ENCODE results near the gene C2orf81.
"Not testable (repeated sequence)": the region's sequence is repeated elsewhere in the genome, so short reads cannot be mapped to it uniquely, and the experiment has no call there.

C2orf81 gene

GRCh38 chr2:74442483-74443297, 21.3 kb upstream of the C2orf81 start:
- not testable (repeated sequence) for DNase-seq

DNA sequence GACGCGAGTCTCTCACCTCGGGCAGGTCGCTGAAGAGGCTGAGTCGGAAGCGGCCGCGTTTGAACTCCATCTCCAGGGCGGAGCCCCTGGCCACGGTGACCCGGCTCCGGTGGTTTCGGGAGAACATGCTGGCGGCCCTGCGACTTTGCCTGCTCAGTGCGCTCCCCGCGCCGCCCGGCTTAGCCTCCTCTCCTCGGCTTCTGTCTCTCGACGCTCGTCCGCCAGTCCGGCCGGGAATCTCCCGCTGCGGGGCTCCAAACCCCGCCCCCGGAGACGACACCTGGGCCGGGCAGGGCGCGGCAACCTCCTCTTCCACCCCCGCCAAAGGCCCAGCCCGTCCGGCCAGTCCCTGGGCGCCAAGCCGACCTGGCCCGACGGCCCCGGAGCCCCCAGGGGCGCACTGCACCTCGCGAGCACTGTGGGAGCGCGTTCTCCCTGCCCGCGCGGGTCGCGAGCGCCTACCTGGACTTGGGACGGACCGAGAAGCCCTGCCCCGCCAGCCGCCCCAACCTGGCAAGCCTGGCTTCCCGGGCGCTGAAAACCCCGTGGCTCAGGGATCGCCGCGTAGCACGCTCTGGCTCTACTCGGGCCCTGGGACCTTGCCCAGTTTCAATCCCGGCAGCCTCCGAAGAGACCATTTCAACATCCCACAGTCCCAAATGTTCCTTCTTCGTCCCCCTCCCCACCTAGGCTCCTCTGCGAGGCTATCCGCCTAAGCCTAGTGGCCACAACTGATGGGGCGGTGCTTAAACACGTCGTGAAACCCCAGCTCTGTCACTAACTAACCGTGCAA, 20.5 kb upstream of the C2orf81 start, which contains the start of gene RTKN:
Gene RTKN (minus strand): TSS at position 248 of the 793 bp plus-strand sequence. CDS start 121 bp downstream, at position 127.
- DNase-seq = peak; percentile 50

DNA sequence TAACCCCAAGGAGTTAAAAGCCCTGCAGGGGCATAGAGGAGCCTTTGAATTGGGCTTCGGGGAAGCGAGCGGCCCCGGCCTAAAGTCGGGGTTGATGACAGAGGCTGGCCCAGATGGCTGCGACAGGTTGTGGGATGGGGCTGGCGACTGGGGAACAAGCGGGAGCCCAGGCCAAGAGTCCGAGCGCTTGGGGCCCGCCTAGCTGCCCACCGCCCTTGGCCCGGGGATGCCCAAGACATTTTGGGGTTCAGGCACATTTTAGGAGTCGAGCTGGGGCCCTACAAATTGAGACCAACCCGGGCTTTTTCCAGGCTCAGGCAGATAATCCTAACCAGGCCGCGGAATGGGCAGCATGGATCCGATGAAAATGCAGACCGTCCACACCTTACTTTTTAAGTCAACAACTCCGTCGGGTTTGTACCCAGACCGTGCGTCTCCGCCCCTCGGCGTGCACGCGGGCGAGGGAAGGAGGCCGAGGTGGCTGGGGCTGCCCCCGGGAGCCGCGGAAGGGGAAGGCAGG, 19.8 kb upstream of the C2orf81 start:
- DNase-seq = no peak

- peak; percentile 46 for DNase-seq
Observed at GRCh38 chr2:74440378-74441169, 19.2 kb upstream of the C2orf81 start.

DNA sequence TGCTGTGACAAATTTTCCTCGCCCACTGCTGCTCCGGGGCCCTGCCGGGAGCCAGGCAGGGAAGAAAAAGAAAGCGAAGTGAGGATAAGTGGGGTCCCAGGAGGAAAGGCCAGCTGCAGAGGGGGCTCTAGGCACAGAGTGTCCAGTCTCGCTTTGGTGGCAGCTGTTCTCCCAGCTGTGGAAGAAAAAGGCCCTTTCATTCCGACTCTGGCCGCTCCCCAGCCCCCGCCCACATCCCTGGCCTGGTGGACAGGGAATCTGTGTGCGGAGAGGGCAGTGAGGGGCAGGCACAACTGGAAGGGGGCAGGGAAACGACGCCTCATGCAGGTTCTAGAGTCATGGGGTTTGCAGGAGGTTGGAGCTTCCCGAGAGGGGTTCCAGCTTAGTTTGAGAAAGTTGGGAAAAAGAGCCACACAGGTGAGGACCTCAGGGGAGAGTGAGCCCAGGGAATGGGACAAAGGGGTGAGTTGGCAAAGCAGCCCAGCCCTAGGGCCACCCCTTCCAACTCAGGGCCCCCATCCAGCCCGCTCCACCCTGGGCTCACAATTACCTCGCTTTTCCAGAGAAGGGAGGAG, 18.5 kb upstream of the C2orf81 start:
- no peak for DNase-seq

GRCh38 chr2:74439373-74439772, 18.0 kb upstream of the C2orf81 start:
- DNase-seq = no peak

- no peak for DNase-seq
Observed at GRCh38 chr2:74438248-74438647, 16.8 kb upstream of the C2orf81 start.

- DNase-seq = no peak
Observed at GRCh38 chr2:74436848-74437695, 15.7 kb upstream of the C2orf81 start.

DNA sequence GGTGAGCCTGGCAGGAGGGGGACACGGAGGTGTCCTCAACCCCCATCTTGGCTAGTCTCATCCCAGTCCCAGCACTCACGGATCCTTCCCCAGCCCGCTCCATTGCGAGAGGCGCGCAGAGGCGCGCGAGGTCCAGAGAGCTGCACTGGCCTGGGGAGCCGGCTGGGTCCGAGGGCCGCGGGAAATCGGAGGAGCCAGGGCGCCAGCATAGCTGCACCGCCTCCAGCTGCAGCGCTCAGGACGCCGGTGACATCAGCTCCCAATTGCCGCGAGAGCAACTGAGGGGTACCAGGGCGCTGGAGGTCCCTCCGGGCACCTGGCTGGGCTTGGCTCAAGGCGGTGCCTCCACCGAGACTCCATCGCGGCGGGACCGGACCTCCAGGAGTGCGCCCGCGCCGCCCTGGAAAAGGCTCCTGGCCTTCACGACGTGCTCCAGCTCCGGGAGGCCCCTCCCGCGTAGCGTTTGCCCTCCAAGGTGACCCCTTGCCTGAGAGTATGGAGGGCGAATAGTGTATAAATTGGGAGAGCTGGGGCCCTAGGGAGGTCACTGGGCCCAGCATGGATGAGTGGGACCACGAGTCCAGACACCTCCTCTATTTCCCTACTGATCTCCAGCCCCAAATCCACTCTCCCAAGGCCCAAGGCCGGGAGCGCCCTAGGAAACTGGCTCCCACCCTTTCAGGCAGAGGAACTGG, 14.8 kb upstream of the C2orf81 start:
- no peak for DNase-seq

DNA sequence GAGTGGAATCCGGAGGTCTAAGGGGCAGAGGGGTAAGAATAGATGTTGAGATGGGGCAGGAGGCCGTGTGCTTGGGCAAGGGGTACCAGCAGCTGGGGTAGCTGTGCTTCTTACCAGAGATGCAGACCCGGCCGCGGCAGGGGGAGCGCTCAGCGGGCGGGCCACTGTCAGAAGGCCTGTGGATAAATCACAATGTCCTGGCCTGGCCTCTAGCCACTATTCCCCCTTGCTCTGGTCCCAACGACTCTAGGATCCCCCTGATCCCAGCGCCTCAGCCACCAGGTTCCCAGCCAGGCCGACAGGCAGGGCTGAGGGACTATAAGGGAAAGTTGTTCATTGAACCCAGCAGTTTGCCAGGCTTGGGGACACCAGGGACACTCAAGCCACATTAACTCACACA, 9.1 kb upstream of the C2orf81 start:
- DNase-seq = no peak

DNA sequence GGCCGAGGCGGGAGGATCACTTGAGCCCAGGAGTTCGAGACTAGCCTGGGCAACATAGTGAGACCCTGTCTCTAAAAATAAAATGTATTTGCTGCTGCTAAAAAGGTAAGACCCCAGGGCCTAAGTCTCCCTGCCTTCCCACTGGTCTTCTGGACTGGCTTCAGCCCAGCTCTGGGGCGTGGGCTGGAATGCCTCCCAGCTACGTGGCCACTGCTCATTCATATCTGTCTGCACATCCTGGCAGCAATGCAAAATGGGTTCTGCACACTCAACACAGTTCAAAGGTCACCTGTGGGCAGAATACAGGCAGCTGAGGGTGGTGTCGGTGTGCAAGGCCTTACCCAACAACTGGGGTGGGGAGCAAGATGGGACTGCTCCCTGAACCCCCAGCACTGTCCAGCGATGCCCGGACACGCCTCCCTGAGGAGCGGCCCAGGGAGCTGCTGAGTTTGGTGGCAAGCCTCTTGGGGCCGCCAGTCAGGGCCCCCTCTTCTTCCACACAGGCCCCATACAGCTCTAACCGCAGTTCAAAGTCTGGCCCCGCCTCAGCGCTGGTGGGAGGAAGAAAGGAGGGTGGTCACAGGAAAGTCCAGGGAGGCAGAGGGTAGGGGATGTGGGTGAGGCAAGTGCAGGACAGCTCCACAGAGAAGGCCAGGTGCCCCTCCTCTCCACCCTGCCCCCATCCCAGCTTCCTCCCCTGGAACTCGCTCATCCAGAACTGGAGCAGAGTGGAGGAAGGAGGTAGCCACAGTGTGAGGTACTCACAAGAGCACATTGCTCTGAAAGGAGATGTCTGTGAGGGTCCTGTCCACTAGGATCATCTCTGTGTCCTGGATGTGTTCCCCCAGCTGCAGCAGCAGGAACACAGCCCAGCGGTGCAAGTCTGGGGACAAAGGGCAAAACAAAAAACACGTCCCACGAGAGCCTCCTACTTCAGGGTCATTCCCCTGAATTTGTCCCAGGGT, 8.3 kb upstream of the C2orf81 start:
- no peak for DNase-seq

- DNase-seq = no peak
Observed at GRCh38 chr2:74428675-74429074, 7.3 kb upstream of the C2orf81 start.

- DNase-seq = no peak
Observed at GRCh38 chr2:74427551-74427950, 6.1 kb upstream of the C2orf81 start.

GRCh38 chr2:74426181-74426758, 4.9 kb upstream of the C2orf81 start:
- DNase-seq = no peak

- no peak for DNase-seq
Observed at GRCh38 chr2:74425523-74425922, 4.1 kb upstream of the C2orf81 start.

- DNase-seq = no peak
Observed at GRCh38 chr2:74424995-74425406, 3.6 kb upstream of the C2orf81 start.

DNA sequence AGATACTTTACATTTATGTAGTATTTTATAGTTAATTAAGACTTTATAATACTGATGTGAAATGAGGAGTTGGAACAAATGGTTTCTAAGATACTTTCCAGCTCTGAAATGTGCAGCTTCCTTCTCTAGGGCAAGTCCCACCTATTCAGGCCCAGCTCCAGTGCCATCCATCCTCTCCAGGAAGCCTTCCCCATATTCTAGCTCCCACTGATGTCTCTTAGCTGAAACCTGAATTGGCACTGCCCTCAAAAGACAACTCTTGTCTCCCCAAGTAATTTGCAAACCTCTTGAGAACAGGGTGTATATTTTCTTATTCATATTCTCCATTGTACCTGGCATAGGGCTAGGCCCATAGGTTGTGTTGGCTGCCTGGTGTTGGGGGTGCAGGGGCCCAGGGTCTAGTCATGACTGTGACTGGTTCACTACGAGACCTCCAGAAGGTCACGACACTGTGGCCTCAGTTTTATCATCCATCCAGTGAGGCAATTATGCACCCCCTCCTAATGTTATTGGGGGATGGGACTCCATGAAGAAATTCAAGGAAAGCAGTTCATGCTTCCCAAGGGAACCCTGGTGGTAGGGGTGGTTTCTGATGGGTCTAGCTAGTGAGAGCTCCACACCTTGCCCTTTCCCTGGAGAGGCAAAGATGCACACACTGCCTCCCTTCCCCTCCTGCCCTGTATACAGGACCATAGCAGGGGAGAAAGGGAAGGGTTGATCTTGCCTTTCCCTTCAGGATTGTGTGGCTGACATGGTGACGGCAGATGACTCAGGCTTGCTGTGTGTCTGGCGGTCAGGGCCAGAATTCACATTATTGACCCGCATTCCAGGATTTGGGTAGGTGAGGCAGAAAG, 2.9 kb upstream of the C2orf81 start:
- DNase-seq = no peak

Data from CD4-positive, alpha-beta T cell treated with Interleukin-12 subunit alpha and Interleukin-12 subunit beta, for 1 hour (primary cell).